Hepatocyte (in vitro differentiated cells): ENCODE measurements around the gene GMNN. TPM values are rescaled to one million over a fixed set of nuclear protein-coding genes. Genes with fewer than 3 reads are reported as not detected.

ENCODE experiments used
- DNase-seq: peaks from one replicate; pipeline ENCODE4 v3.0.0-alpha.2; 2016; ENCODE audit warnings: low spot score
- H2AFZ ChIP-seq: fragments of 200-600 bp; sonication (generic); 2 replicates; pipeline ENCODE4 v1.6.0; 2016; ENCODE audit warnings: antibody characterized with exemption, mild to moderate bottlenecking
- H3K27ac ChIP-seq: fragments of 200-600 bp; sonication (generic); 2 replicates; pipeline ENCODE4 v1.5.1; 2016; ENCODE audit warnings: mild to moderate bottlenecking
- H3K27me3 ChIP-seq: fragments of 200-600 bp; sonication (generic); 2 replicates; pipeline ENCODE4 v1.6.1; 2016
- H3K36me3 ChIP-seq: fragments of 200-600 bp; sonication (generic); replicated peaks from 2 replicates; pipeline ENCODE4 v1.5.1; 2016; ENCODE audit warnings: low read depth; ENCODE audit not compliant: insufficient read depth
- H3K4me1 ChIP-seq: fragments of 200-600 bp; sonication (generic); 2 replicates; pipeline ENCODE4 v1.5.1; 2016; ENCODE audit warnings: mild to moderate bottlenecking, moderate library complexity; ENCODE audit not compliant: insufficient read depth
- H3K4me2 ChIP-seq: fragments of 200-600 bp; sonication (generic); 2 replicates; pipeline ENCODE4 v1.6.0; 2016
- H3K4me3 ChIP-seq: fragments of 200-600 bp; sonication (generic); 2 replicates; pipeline ENCODE4 v1.5.1; 2016; ENCODE audit warnings: mild to moderate bottlenecking
- H3K79me2 ChIP-seq: fragments of 200-600 bp; sonication (generic); 2 replicates; pipeline ENCODE4 v1.6.0; 2017; ENCODE audit warnings: mild to moderate bottlenecking
- H3K9me2 ChIP-seq: fragments of 200-600 bp; sonication (generic); replicated peaks from 2 replicates; pipeline ENCODE4 v1.6.0; 2017; ENCODE audit warnings: mild to moderate bottlenecking; ENCODE audit not compliant: insufficient read depth
- H3K9me3 ChIP-seq: fragments of 200-600 bp; sonication (generic); 2 replicates; pipeline ENCODE4 v1.5.1; 2016; ENCODE audit warnings: low read depth, mild to moderate bottlenecking
- H4K20me1 ChIP-seq: fragments of 200-600 bp; sonication (generic); 2 replicates; pipeline ENCODE4 v1.6.0; 2016; ENCODE audit warnings: mild to moderate bottlenecking; ENCODE audit not compliant: insufficient read depth, poor library complexity, severe bottlenecking
- EZH2 ChIP-seq: fragments of 200-600 bp; sonication (generic); IDR thresholded peaks from 2 replicates; pipeline ENCODE4 v1.6.1; 2016; ENCODE audit warnings: antibody characterized with exemption, mild to moderate bottlenecking, borderline replicate concordance
- EZH2phosphoT487 ChIP-seq: fragments of 200-600 bp; sonication (generic); IDR thresholded peaks from one replicate; pipeline ENCODE4 v1.6.1; 2018; ENCODE audit warnings: antibody characterized with exemption, mild to moderate bottlenecking, low read depth, moderate library complexity; ENCODE audit not compliant: unreplicated experiment, severe bottlenecking
- WGBS: methylation state at CpG from one replicate; pipeline ENCODE4 v1.1.6; 2016; ENCODE audit warnings: low lambda C conversion rate; ENCODE audit errors: missing lambda C conversion rate; 5-methylcytosine and 5-hydroxymethylcytosine counted together
- polyA plus RNA-seq: library from polyadenylated mRNA; unstranded; fragments of >200 nt; fragmentation: Nextera tagmentation; extraction: Ambion mirVana; gene quantifications from 2 replicates; pipeline ENCODE4 v1.2.1, GENCODE V29; 2016
- total RNA-seq: library from RNA; depleted of rRNA; stranded (reverse); fragments of >200 nt; gene quantifications from 2 replicates; pipeline ENCODE4 v1.2.3, GENCODE V29; 2014
- TF ChIP-seq, protein P1 (sequence below): fragments of 200-600 bp; sonication (generic); IDR thresholded peaks from 2 replicates; pipeline ENCODE4 v1.5.1; 2016; ENCODE audit warnings: antibody characterized with exemption, mild to moderate bottlenecking; ENCODE audit not compliant: poor library complexity

GMNN gene
- total and polyA plus RNA-seq, 2 experiments from 2014 or later = 65.3 to 73.1 TPM

DNA sequence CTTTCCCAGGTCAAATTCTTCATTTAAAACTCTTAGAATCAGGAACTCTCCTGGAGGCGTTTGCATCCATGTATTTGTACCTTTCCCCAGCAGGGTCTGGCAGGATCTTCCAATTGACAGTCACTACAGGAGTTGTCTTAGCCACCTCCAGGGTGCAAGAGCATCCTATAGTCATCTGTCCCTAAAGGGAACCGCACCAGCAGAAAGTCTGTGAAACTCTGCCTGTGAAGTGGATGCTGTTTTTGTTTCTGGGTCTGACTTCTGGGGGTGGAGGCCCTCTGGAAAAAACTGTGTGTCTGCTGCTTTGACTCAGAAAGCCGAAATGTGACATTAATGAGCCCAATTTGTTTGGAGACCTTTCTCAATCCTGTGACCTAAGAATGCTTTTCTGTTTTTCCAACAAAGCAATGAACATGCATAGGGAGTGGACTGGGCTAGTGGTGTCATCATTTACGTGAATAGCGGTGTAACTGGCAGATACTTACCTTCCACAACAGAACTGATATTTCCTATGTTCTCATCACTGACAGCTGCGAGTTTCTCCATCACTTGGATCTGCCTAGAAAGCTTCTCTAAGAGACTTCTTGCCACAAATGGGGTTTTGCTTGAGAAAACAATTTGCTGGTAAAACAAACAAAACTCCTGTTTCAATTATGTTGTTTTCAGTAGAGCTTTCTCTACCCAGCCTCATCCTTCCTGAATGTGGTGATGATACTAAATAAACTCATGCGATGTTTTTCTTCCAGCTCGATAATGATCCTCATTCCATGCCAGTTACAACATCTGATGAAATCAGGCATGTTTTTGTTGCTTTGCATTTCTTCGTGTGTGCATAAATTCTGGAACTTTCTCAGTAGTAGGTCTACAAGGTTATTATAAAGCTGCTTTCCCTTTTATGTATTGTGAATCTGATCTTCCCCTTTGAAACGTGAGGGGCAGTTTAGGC is 57.3 kb downstream of the GMNN start:
- Histone ChIP-seq H3K4me3 (no peak overlapping the region), H3K36me3 (no peaks in the 10 kb centered on the region), H3K79me2 (no peaks in the 10 kb centered on the region), H3K4me1 (no peaks in the 10 kb centered on the region), H4K20me1 (no peaks in the 10 kb centered on the region), H3K4me2 (no peak overlapping the region), H3K27me3 (no peaks in the 10 kb centered on the region), H3K27ac (no peak overlapping the region), H3K9me3 (no peaks in the 10 kb centered on the region), H2AFZ (no peak overlapping the region), H3K9me2 (no peaks in the 10 kb centered on the region)
- no peak for DNase-seq
- no peak for TF ChIP-seq EZH2phosphoT487
- TF ChIP-seq, protein P1, sequence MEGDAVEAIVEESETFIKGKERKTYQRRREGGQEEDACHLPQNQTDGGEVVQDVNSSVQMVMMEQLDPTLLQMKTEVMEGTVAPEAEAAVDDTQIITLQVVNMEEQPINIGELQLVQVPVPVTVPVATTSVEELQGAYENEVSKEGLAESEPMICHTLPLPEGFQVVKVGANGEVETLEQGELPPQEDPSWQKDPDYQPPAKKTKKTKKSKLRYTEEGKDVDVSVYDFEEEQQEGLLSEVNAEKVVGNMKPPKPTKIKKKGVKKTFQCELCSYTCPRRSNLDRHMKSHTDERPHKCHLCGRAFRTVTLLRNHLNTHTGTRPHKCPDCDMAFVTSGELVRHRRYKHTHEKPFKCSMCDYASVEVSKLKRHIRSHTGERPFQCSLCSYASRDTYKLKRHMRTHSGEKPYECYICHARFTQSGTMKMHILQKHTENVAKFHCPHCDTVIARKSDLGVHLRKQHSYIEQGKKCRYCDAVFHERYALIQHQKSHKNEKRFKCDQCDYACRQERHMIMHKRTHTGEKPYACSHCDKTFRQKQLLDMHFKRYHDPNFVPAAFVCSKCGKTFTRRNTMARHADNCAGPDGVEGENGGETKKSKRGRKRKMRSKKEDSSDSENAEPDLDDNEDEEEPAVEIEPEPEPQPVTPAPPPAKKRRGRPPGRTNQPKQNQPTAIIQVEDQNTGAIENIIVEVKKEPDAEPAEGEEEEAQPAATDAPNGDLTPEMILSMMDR = no peak
- TF ChIP-seq EZH2 = no peak
- 87% methylated on average over 10 of the region's 10 CpGs for WGBS

DNA sequence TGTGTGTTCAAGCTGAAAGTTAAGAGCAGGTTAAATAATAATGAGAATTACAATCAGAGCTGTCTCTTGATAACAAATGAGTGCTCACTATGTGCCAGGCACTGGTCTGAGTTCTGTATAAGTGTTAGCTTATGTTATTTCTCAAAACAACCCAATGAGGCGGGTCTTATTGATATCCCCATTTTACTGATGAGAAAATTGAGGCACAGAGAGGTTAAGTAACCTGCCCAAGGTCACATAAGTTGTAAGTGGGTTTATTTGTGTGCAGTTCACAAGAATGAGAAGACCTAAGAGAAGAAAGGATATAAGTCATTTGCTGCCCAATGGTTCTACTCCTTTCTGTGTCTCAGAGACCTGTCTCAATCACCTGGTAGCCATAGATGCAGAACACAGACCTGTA is 58.1 kb downstream of the GMNN start:
- WGBS = 100% methylated on average over 1 of the region's 1 CpG
- no peaks in the 10 kb centered on the region for H3K9me3 ChIP-seq
- no peaks in the 10 kb centered on the region for H4K20me1 ChIP-seq
- no peak for DNase-seq
- H3K4me1 ChIP-seq = no peaks in the 10 kb centered on the region
- no peak overlapping the region for H2AFZ ChIP-seq
- H3K4me3 ChIP-seq = no peak overlapping the region
- H3K27ac ChIP-seq = no peak overlapping the region
- no peaks in the 10 kb centered on the region for H3K9me2 ChIP-seq
- H3K27me3 ChIP-seq = no peaks in the 10 kb centered on the region
- no peaks in the 10 kb centered on the region for H3K36me3 ChIP-seq
- no peaks in the 10 kb centered on the region for H3K79me2 ChIP-seq
- no peak overlapping the region for H3K4me2 ChIP-seq
- TF ChIP-seq, protein P1 = no peak
- TF ChIP-seq EZH2phosphoT487 (no peak), EZH2 (no peak)

DNA sequence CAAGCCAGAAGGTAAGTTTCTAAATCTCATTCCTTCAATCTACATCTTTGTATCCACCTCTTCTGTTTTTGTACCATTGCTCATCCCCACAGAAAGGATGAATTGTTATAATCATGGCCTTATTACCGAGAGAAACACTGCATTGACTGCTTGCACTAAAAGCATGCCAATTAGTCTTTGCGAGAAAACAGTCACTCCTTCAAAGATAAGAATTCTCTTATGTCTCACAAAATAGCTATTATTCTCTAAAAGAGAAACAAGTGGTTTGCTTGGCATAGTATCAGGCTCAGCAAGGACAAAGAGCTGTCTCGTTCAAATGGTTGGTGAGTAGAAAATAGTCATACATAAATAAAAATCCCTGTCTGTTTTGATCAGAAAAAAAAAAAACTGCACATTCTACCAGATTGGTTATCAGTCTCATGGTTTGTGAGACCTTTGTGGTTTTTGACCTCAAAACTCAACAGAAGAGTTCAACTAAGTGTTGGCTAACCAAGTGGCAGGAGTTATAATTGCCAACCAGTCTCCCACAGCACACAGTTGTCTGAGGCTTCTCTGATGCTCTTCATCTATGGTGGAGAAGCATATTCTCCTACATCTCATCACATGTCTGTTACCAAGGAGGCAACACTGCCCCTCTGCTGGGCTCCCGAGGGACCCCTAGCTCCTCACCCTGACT is 59.1 kb downstream of the GMNN start:
- Histone ChIP-seq H4K20me1 (no peaks in the 10 kb centered on the region), H2AFZ (no peak overlapping the region), H3K27ac (no peak overlapping the region), H3K4me2 (no peak overlapping the region), H3K9me2 (no peaks in the 10 kb centered on the region), H3K27me3 (no peaks in the 10 kb centered on the region), H3K79me2 (no peaks in the 10 kb centered on the region), H3K36me3 (no peaks in the 10 kb centered on the region), H3K4me3 (no peak overlapping the region), H3K9me3 (no peaks in the 10 kb centered on the region), H3K4me1 (no peaks in the 10 kb centered on the region)
- no peak for DNase-seq
- TF ChIP-seq EZH2 (no peak), EZH2phosphoT487 (no peak)
- TF ChIP-seq, protein P1 = no peak
- 68% methylated on average over 4 of the region's 4 CpGs for WGBS

Other genes with a start within 250 kb of the GMNN start
- gene KIAA0319, start 128.7 kb upstream of the GMNN start, total RNA-seq = 0.32 and 0.47 TPM in 2 replicates
- gene KIAA0319, start 128.7 kb upstream of the GMNN start, polyA plus RNA-seq = 0.42 and 0.44 TPM in 2 replicates
- gene TDP2, start 108.0 kb upstream of the GMNN start, total RNA-seq = 106 and 117 TPM in 2 replicates
- gene TDP2, start 108.0 kb upstream of the GMNN start, polyA plus RNA-seq = 58.3 and 75.5 TPM in 2 replicates
- 19.7 and 30.1 TPM in 2 replicates for gene ACOT13, start 107.9 kb upstream of the GMNN start, total RNA-seq
- 52.5 and 61.6 TPM in 2 replicates for gene ACOT13, start 107.9 kb upstream of the GMNN start, polyA plus RNA-seq
- 64.1 and 72.1 TPM in 2 replicates for gene C6orf62, start 55.8 kb upstream of the GMNN start, total RNA-seq
- 27.2 and 29.6 TPM in 2 replicates for gene C6orf62, start 55.8 kb upstream of the GMNN start, polyA plus RNA-seq
- gene ARMH2, start 24.0 kb downstream of the GMNN start, total RNA-seq = not detected in 2 replicates
- gene ARMH2, start 24.0 kb downstream of the GMNN start, polyA plus RNA-seq = not detected in 2 replicates
- 17.3 and 17.6 TPM in 2 replicates for gene RIPOR2, start 161.0 kb downstream of the GMNN start, total RNA-seq
- gene RIPOR2, start 161.0 kb downstream of the GMNN start, polyA plus RNA-seq = 11.8 and 14.4 TPM in 2 replicates